ENCODE results near the gene USP51.
"Not testable (repeated sequence)": the region's sequence is repeated elsewhere in the genome, so short reads cannot be mapped to it uniquely, and the experiment has no call there.

GRCh38 chrX:55508410-55509152, 18.9 kb upstream of the USP51 start:
- TF ChIP-seq POLR2A (IDR thresholded peaks at IDR 0.05; ENCODE audit: low read length); GATA1 (IDR thresholded peaks at IDR 0.05; ENCODE audit: low read depth, low read length): not testable (repeated sequence)
